Thyroid gland (tissue), 4 donors: ENCODE results near the gene PAQR8.

Experiments
- CTCF ChIP-seq, 6 experiments: fragments of 200-600 bp in 3 of 6; fragments of 450-650 bp in 3 of 6; sonication (generic) in 3 of 6; IDR thresholded peaks; one replicate each; pipeline ENCODE4 v1.5.1; 2016 to 2019; ENCODE audit warnings: antibody characterized with exemption in 6 of 6, mild to moderate bottlenecking in 2 of 6, inconsistent platforms in 1 of 6, moderate library complexity in 1 of 6
- POLR2A ChIP-seq, 2 donors: fragments of 450-650 bp; IDR thresholded peaks; one replicate each; pipeline ENCODE4 v1.6.1; 2017; ENCODE audit warnings: antibody characterized with exemption in 2 of 2, mild to moderate bottlenecking in 2 of 2, moderate library complexity in 1 of 2

GRCh38 chr6:52376763-52377162, 14.8 kb downstream of the PAQR8 start:
- TF ChIP-seq CTCF (IDR thresholded peaks at IDR 0.05) (no peak), POLR2A (IDR thresholded peaks at IDR 0.05) (no peak)
